Keratinocyte (primary cell): ENCODE data around the gene LTBP3.

Experiments
- EZH2 ChIP-seq: IDR thresholded peaks from one replicate; pipeline ENCODE4 v1.6.1; 2012; ENCODE audit warnings: inconsistent platforms, mild to moderate bottlenecking, low read length, moderate library complexity
- TF ChIP-seq, protein P1 (sequence below), 3 experiments: IDR thresholded peaks in 1 of 3; conservative IDR thresholded peaks in 1 of 3; optimal IDR thresholded peaks in 1 of 3; 2 replicates in 2 of 3; 3 replicates in 1 of 3; pipeline versions ENCODE3 to v1.5.1; 2011; ENCODE audit warnings: low read length in 3 of 3, mild to moderate bottlenecking in 3 of 3, moderate library complexity in 2 of 3, control low read depth in 1 of 3, inconsistent platforms in 1 of 3; ENCODE audit not compliant: insufficient read depth in 2 of 3; ENCODE audit errors: extremely low read depth in 1 of 3

DNA sequence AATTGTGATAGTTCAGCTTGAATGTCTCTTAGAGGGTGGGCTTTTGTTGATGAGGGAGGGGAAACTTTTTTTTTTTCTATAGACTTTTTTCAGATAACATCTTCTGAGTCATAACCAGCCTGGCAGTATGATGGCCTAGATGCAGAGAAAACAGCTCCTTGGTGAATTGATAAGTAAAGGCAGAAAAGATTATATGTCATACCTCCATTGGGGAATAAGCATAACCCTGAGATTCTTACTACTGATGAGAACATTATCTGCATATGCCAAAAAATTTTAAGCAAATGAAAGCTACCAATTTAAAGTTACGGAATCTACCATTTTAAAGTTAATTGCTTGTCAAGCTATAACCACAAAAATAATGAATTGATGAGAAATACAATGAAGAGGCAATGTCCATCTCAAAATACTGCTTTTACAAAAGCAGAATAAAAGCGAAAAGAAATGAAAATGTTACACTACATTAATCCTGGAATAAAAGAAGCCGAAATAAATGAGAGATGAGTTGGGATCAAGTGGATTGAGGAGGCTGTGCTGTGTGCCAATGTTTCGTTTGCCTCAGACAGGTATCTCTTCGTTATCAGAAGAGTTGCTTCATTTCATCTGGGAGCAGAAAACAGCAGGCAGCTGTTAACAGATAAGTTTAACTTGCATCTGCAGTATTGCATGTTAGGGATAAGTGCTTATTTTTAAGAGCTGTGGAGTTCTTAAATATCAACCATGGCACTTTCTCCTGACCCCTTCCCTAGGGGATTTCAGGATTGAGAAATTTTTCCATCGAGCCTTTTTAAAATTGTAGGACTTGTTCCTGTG is 55.4 kb downstream of the LTBP3 start:
- TF ChIP-seq, protein P1, sequence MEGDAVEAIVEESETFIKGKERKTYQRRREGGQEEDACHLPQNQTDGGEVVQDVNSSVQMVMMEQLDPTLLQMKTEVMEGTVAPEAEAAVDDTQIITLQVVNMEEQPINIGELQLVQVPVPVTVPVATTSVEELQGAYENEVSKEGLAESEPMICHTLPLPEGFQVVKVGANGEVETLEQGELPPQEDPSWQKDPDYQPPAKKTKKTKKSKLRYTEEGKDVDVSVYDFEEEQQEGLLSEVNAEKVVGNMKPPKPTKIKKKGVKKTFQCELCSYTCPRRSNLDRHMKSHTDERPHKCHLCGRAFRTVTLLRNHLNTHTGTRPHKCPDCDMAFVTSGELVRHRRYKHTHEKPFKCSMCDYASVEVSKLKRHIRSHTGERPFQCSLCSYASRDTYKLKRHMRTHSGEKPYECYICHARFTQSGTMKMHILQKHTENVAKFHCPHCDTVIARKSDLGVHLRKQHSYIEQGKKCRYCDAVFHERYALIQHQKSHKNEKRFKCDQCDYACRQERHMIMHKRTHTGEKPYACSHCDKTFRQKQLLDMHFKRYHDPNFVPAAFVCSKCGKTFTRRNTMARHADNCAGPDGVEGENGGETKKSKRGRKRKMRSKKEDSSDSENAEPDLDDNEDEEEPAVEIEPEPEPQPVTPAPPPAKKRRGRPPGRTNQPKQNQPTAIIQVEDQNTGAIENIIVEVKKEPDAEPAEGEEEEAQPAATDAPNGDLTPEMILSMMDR (optimal IDR thresholded peaks at IDR 0.05 in 1 of 3, IDR thresholded peaks at IDR 0.05 in 1 of 3, conservative IDR thresholded peaks at IDR 0.05 in 1 of 3; ENCODE audit: extremely low read depth in 1 of 3, insufficient read depth in 2 of 3, low read length in 3 of 3), result no peak
- TF ChIP-seq EZH2, result no peak
